ENCODE results near the gene SLC30A2.

The SLC30A2 gene

GRCh38 chr1:26069941-26070295 lies 24.0 kb upstream of the SLC30A2 start:
- DNase-seq (ENCODE audit: low spot score), result no peak

GRCh38 chr1:26067432-26067911 lies 21.6 kb upstream of the SLC30A2 start, which contains the start of gene TRIM63:
Gene TRIM63 (minus strand): TSS chr1:26067630. CDS start chr1:26067494, 136 bp downstream.
- no peak for DNase-seq (ENCODE audit: low spot score)

- DNase-seq (ENCODE audit: low spot score), result no peak
Measured at GRCh38 chr1:26066857-26067256, 20.9 kb upstream of the SLC30A2 start.

- DNase-seq (ENCODE audit: low spot score), result no peak
Measured at GRCh38 chr1:26066160-26066559, 20.2 kb upstream of the SLC30A2 start.

GRCh38 chr1:26064553-26064952 lies 18.6 kb upstream of the SLC30A2 start:
- DNase-seq (ENCODE audit: low spot score), result no peak

GRCh38 chr1:26060832-26061574 lies 15.1 kb upstream of the SLC30A2 start:
- DNase-seq (ENCODE audit: low spot score), result no peak

GRCh38 chr1:26059906-26060305 lies 14.0 kb upstream of the SLC30A2 start:
- DNase-seq (ENCODE audit: low spot score), result no peak

- DNase-seq (ENCODE audit: low spot score), result no peak
Measured at GRCh38 chr1:26058052-26058595, 12.2 kb upstream of the SLC30A2 start.

- no peak for DNase-seq (ENCODE audit: low spot score)
Measured at GRCh38 chr1:26057189-26057588, 11.3 kb upstream of the SLC30A2 start.

- DNase-seq (ENCODE audit: low spot score), result no peak
Measured at GRCh38 chr1:26055041-26055440, 9.1 kb upstream of the SLC30A2 start.

- no peak for DNase-seq (ENCODE audit: low spot score)
Measured at GRCh38 chr1:26053718-26054560, 8.0 kb upstream of the SLC30A2 start.

GRCh38 chr1:26050248-26050640 lies 4.3 kb upstream of the SLC30A2 start:
- DNase-seq (ENCODE audit: low spot score), result no peak

GRCh38 chr1:26049531-26050247 lies 3.8 kb upstream of the SLC30A2 start:
- no peak for DNase-seq (ENCODE audit: low spot score)

GRCh38 chr1:26047278-26047874 lies 1.5 kb upstream of the SLC30A2 start:
- no peak for DNase-seq (ENCODE audit: low spot score)

- no peak for DNase-seq (ENCODE audit: low spot score)
Measured at GRCh38 chr1:26046246-26047095, 553 bp upstream of the SLC30A2 start.

- no peak for DNase-seq (ENCODE audit: low spot score)
Measured at GRCh38 chr1:26044971-26045721, 772 bp downstream of the SLC30A2 start.

GRCh38 chr1:26044414-26044813 lies 1.5 kb downstream of the SLC30A2 start:
- DNase-seq (ENCODE audit: low spot score), result no peak

GRCh38 chr1:26043765-26044164 lies 2.2 kb downstream of the SLC30A2 start:
- no peak for DNase-seq (ENCODE audit: low spot score)

GRCh38 chr1:26041978-26042377 lies 3.9 kb downstream of the SLC30A2 start:
- DNase-seq (ENCODE audit: low spot score), result no peak

GRCh38 chr1:26041401-26041800 lies 4.5 kb downstream of the SLC30A2 start:
- DNase-seq (ENCODE audit: low spot score), result no peak

Data from GM03348 (cell line).